Left kidney (tissue), 2 donors: ENCODE measurements around the gene IKZF1. TPM values are rescaled to one million over a fixed set of nuclear protein-coding genes. Genes with fewer than 3 reads are reported as not detected.

ENCODE experiments used
- DNase-seq: peaks from one replicate; pipeline ENCODE4 v3.0.0-alpha.2; 2013
- polyA plus RNA-seq: library from polyadenylated mRNA; unstranded; fragments of 120-200 nt; gene quantifications from one replicate; pipeline ENCODE4 v1.2.1, GENCODE V29; 2013; ENCODE audit not compliant: insufficient read length

IKZF1 gene
- polyA plus RNA-seq, 1 donor: 1.3 TPM

- no peak for DNase-seq
Observed at GRCh38 chr7:50283731-50284130, 20.8 kb upstream of the IKZF1 start.

DNA sequence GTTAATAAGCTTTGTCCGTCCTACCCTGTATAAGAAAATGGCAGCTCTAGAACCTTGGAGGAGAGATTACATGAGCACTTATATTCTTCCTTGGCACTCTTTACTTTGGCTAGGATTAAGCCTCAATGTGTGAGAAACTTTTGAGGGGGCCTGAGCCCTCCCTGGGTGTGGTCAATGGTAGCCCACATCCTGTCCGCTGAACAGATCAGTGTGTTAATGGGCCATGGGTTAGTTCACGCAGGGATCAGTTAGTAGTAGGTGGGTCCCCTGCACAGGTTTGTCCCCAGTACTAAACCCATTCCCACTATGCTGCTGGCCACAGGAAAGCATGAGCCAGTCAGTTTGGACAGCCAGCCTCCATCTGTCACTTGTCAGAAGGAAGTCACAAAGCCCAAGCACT is 20.2 kb upstream of the IKZF1 start:
- no peak for DNase-seq

DNA sequence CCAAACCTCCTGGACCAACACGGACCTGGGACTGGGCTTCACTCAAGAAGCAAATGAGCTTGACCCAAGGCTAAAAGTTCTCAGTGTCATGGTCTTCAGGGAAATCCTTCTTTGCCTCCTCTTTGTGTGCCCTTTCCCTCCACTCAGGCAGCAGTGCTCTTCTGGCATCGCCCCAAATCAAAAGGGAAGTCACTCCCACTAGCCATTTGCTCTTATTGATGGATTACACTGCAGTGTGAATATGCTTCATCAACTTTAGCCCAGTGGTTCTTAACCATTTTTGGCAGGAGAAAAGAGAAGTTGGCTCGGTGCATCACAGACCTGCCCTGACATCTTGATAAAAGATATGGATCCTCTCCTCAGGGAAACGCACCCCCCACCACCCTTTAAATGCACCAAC is 19.2 kb upstream of the IKZF1 start:
- no peak for DNase-seq

DNA sequence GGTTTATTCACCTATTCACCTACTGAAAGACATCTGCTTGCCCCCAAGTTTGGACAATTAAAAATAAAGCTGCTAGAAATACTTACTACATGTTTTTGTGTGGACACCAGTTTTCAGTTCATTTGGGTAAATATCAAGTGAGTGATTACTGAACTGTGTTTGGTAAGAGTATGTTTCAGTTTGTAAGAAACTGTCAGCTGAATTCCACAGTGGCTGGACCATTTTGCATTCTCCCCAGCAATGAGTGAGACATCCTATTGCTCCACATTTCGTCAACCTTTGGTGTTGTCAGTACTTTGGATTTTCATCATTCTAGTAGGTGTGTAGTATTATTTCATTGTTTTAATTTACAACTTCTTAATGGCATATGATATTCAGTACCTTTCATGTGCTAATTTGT is 17.4 kb upstream of the IKZF1 start:
- DNase-seq: no peak

DNA sequence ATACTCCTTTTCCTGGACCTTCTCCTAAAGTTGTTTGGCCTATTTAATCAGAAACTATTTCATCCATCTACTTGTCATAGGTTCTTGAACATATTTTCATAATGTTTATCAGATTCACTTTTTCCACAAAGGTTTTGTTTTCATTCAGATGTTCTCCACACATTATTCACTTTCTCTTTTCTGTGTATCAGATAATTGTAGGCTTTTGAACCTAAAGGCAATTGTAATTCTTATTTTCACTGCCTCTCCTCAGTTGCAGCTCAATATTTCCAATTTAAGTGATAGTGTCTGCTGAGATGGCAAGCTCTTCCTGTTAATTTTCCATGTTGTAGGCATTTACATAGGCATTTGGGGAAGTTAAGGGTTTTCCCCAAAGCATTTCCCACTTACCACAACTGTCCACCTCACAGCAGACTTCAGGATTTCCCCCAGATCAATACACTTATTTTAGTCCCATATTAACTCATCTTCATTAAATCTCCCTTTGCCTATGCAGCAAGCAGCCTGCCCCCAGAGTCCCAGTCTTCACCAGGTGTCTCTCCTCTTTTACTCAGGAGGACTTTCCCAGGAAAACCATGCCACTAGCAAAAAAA is 12.3 kb upstream of the IKZF1 start:
- DNase-seq: no peak

DNA sequence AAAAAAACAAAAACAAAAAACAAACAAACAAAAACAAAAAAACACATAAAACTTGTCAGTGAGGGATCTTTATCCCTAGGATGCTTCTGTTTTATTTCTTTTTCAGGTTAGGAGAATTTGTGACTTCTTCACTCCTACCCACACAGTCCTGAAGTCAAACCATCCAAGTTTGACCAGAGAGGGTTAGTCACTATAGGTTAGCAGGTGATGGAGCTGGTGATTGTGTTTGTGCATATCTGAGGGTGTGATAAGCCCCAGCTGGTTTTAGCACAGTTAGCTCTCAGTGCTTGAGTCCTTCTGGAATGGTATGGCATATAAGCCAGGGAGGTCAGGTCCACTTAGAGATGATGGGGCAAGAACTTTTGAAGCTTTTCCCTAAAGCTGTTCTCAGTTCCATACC is 11.8 kb upstream of the IKZF1 start:
- no peak for DNase-seq

DNA sequence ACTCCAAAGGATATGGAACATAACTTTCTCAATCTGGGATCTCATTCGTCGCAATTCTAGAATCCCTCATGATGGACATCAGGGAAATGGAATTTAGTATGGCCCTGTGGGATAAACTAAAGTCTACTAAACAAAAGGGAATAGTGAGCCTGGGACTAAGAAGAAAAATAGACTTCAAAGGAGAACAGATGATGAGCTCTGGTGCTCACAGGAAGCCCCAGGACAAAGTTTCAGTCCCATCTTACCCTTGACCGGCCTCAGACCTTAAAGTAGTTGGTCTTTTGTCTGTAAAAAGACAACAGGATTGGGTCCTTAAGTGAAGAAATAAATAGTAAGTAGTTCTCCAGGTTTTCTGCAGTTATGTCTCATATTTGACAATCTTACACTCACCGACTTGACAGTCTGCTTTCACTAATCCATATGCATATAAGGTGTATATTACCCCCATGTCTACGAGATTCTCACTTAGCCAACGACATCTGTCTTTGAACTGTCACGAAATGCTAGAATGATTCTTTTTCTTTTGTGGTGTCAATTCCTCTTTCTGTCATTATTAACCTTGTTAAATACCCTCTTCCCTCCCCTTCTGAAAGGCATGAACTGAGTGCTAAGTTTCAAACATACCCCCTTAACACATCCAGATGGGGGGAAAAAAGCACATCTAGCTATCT is 10.9 kb upstream of the IKZF1 start:
- no peak for DNase-seq

DNA sequence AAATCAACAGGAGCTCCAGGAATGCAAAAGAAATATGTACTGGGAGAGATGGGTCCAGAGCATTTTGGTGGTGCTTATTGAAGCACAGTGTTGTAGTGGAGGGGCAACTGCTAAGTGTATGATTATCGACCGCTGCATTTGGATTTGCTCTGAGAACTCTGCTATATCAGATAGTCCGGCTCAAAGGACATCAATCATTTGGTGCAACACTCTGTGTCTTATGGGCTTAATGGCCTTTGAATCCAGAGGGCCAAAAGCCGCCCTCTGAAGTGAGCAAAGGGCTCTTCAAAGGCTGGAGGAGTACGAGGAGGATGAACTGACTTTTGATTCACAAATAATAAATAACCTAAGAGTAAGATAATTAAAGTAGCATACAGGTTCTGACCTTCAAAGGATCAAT is 9.4 kb upstream of the IKZF1 start:
- no peak for DNase-seq

DNA sequence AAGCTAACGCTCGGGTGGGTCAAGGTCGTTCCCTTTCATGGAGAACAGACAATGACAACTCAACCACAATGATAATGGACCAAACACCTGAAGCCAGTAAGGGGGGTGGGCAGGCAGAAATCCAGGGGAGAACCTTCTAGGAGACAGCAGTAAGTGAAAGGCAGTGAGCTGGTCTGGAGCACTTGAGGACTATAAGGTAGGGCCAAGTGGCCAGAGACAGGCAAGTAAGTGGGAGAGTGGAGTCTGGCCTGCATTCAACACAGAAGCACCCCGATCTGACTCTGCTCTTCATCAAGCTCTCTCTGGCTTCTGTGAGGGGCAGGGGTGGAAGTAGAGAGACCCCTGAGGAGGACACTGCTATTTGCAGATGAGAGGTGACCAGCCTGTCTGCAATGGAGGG is 7.7 kb upstream of the IKZF1 start:
- no peak for DNase-seq

- DNase-seq: no peak
Observed at GRCh38 chr7:50298811-50299562, 5.5 kb upstream of the IKZF1 start.

GRCh38 chr7:50300336-50300735 is 4.2 kb upstream of the IKZF1 start:
- no peak for DNase-seq

DNA sequence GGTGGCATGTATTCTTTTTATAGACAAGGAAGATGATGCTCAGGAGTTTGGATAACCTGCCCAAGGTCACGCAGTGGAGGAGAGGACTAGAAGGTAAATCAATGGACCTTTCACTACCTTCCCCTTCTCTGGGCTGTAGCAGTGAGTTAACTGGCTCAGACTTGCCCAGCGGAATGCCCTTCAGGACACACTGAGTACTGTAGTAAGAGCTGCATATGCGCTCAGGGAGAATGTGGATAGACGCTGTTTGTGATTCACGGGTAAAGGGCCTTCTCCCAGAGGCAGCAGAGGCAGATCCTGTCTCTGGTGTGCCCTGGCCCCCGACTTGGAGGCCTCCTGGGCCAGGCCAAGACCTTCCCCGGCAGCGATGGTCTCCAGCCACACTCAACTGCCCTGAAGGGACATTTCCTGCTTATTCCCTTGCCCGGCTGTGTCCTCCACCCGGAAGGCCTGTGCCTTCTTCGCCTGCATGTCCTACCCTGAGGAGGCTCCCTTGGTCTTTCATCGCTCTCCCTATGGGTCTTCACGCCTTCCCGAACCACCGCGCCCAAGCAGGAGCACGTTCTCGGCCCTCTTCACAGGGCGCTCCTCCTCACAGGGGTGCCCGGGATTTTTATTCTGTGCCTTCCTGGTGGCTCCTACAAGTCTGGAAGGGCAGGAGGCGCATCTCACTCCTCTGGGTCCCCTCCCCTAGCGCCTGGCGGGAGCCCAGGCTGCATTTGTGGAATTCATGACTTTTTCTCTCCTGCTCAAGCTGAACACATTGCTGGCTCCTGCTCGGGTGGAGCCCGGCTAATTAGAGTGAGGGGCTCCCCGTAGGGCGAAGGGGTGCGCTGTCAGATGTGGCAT is 1.8 kb upstream of the IKZF1 start:
- DNase-seq: no peak

- DNase-seq: no peak
Observed at GRCh38 chr7:50303335-50304128, 984 bp upstream of the IKZF1 start.

DNA sequence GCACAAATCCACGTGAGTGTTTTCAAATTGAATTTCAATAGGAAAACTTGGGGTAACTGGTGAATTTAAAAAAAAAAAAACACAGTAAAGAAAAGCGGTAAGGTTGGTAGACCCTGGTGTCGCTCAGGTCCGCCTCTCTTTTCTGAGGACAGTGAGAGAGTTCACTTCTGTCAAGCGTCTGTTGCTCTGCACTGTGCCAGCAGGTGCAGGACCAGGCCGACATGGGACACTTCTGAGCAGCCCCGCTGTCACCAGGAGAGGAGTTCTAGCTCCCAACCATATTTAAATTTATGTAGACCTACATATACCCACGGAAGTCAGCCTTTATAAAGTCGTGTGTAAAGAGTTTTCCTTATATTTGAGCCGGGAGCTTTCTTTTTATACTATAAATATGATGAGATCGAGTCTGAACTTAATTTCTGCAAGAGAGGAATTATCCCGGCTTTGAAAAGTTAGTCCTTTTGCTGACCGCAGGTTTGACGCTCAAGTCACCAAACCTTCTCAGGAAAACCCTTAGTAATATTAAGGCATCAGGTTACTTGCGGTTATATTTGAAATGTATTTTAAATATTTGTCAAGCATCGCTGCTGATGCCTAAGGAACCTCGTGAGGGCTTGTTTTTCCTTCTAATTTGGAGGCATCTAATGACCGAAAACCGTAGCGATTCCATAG is 531 bp downstream of the IKZF1 start:
- no peak for DNase-seq

GRCh38 chr7:50305583-50306493 is 1.3 kb downstream of the IKZF1 start:
- no peak for DNase-seq

DNA sequence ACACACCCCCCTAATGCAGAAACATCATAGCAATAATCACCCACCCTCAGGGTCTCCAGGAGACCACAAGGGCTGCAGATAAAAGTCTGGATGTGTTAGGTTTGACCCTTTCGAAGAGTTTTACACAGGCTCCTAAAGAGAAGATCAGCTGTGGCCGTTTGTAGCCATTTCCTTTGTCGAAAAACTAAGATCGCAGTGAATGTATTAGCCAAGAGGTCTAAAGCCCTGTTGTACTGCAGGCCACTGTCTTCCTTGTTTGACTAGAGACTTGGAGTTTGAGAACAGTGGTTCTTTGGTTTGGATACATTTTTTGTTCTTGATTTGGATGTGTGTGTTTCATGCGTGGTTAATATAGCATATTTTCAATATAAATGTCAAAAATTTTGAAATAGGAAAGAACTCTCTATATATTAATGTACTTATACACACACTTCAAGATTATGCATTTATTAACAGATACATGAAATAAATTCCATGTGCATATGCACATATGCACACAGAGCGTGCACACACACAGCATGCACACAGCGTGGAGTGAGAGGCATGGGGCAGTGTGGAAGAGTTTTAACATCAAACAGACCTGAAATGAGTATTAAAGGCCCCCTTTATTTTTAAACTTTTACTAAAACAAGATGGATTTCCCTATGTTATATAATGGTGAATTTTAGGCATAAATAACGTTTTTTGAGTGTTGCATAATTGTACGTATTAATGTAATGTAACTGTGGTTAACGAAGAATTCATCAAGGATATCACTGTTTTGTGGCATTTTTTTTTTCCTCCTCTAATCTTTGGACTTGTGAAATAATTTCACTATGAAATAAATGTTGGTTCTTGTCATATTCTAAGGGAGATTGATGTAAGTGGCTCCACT is 2.2 kb downstream of the IKZF1 start:
- no peak for DNase-seq

DNA sequence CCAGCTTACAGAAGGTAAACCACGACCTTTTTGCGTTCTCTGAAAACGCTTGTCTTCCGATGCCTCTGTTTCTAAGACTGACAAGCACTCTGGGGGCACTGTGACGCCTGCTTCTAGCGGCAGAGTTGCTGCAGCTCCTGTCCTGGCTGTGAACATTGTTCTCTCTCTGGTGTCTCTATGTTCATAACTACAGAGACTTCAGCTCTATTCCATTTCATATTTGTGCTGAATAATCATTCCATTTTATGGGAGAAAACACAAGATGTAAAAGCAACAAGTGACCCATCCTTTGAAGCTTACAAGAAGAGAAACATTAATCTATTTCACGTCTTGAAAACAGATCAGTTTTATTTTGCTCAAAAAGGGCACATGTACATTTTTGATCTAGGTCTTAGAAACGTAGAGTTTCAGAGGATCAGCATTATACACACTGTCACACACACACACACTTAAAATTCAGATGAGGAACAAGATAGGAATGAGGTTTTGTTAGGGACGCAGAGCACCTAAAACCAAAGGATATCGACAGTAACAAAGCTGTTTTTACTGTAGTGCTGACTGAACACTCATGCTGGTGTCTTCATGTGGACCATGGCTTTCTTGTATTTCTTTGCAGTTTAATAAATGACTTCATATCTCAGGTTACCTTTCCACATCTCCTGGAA is 3.0 kb downstream of the IKZF1 start:
- no peak for DNase-seq

DNA sequence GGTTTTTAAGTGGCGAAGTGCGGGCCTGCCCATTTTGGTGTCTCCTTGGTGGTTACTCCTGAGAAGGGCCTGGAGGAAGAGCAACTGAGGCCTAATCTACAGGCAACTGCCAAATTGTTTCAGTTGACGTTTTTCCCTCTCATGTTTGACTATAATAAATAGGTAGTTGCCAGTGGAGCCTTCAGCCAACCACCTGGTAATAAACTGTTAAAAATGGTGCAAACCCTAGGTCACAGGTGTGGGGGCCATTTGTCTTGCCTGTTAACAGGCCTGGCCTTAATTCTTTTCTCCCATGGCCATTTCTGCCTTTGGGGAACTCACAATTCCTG is 3.7 kb downstream of the IKZF1 start:
- DNase-seq: no peak
